Measurements from ENCODE around the gene SOS1.

DNA sequence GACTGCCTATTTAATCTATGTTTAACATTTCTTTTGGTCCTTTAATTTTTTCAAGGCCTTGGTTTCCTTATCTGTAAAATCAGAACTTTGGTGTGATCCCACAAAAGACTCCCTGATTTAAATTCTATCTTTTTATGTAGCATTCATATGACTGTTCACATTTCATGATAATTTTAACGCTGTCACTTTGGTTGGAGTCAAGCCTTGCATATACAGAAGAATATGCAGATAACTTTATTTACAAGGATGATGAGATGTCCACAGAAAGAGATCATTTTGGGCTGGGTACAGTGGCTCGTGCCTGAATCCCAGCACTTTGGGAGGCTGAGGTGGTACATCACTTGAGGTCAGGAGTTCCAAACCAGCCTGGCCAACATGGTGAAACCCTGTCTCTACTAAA is 38.4 kb upstream of the SOS1 start:
- no peak for TF ChIP-seq FOXM1 (IDR thresholded peaks at IDR 0.05; ENCODE audit: borderline replicate concordance)
- no peak for TF ChIP-seq FOXK2 (IDR thresholded peaks at IDR 0.05)
- no peak for TF ChIP-seq TARDBP (IDR thresholded peaks at IDR 0.05)
- TF ChIP-seq SUZ12 (IDR thresholded peaks at IDR 0.05), result no peak
- TF ChIP-seq SP1 (IDR thresholded peaks at IDR 0.05), result no peak
- no peak for TF ChIP-seq BHLHE40 (IDR thresholded peaks at IDR 0.05; ENCODE audit: borderline replicate concordance)
- no peak for TF ChIP-seq FOXA1 (IDR thresholded peaks at IDR 0.05)
- no peak for TF ChIP-seq ARNT (IDR thresholded peaks at IDR 0.05)
- no peak for TF ChIP-seq NFRKB (IDR thresholded peaks at IDR 0.05)

All from HEK293T (cell line).